H1 (cell line): ENCODE data around the gene C20orf202. TPM values are rescaled to one million over a fixed set of nuclear protein-coding genes. Genes with fewer than 3 reads are reported as not detected.

Source experiments
- BACH1 ChIP-seq: IDR thresholded peaks from 2 replicates; pipeline ENCODE4 v1.6.1; 2012; ENCODE audit warnings: low read length, improper control_type of control experiment
- HDAC6 ChIP-seq: IDR thresholded peaks from one replicate; pipeline ENCODE4 v1.7.1; 2012; ENCODE audit warnings: low read depth, mild to moderate bottlenecking, inconsistent platforms, low read length, moderate library complexity
- RAD21 ChIP-seq, 2 experiments: IDR thresholded peaks in 1 of 2; conservative IDR thresholded peaks in 1 of 2; 2 replicates each; pipeline ENCODE4 v1.6.1; 2011; ENCODE audit warnings: low read depth in 2 of 2, low read length in 2 of 2, improper control_type of control experiment in 1 of 2, inconsistent platforms in 1 of 2, mild to moderate bottlenecking in 1 of 2, moderate library complexity in 1 of 2
- TBP ChIP-seq: IDR thresholded peaks from 2 replicates; pipeline ENCODE4 v1.6.1; 2011; ENCODE audit warnings: low read depth, low read length, improper control_type of control experiment
- ZNF274 ChIP-seq: IDR thresholded peaks from 2 replicates; pipeline ENCODE4 v1.7.0; 2012; ENCODE audit warnings: low read length, borderline replicate concordance; ENCODE audit errors: extremely low read depth
- polyA plus RNA-seq, 7 experiments: library from polyadenylated mRNA; depleted of rRNA in 3 of 7; stranded (reverse) in 5 of 7; unstranded in 2 of 7; fragments of >200 nt in 5 of 7; fragments of 200-250 nt in 2 of 7; gene quantifications; 1 replicate in 5 of 7; 2 replicates in 1 of 7; 4 replicates in 1 of 7; pipeline versions ENCODE4 v1.2.1 to v1.2.3, GENCODE V29; 2011 to 2013; ENCODE audit warnings: missing spikeins in 2 of 7, mixed read lengths in 2 of 7
- total RNA-seq: library from RNA; stranded (reverse); fragmentation: NEBNext Ultra II Directional; extraction: Animal tissue kit (Norgen Biotek cat#: 25700); gene quantifications from 2 replicates; pipeline ENCODE4 v1.2.1, GENCODE V29; 2021

The C20orf202 gene
- total and polyA plus RNA-seq, 2 of the 8 experiments (the other 6 are each of a cell fraction or from before 2014, with no cell fraction given): 0.12 TPM; not detected in 1

DNA sequence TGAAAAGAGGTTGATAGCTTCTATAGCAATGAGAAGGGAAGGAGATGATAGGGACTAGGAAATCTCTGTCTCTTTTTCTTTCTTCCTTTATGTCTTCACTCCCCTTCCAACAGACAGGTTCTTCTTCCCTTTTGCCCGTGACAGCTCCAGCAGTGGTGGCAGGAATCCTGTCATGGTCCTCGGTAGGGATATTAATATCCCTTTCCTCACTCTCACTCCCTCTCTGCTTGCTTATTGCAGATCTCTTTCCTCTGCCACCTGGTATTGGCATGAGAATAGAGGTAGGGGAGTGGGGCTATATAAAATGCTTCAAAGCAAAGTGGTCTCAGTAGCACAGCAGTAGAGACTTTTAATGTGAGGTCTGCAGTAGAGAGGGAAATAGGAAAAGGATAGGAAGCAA lies 42.3 kb downstream of the C20orf202 start (continued):
- TF ChIP-seq RAD21 (IDR thresholded peaks at IDR 0.05 in 1 of 2, conservative IDR thresholded peaks at IDR 0.05 in 1 of 2; ENCODE audit: low read depth in 2 of 2, low read length in 2 of 2) (no peak), TBP (no peak), BACH1 (no peak), ZNF274 (no peak), HDAC6 (no peak)
